Left lung (tissue), 10 donors: ENCODE results near the gene PAK5. TPM values are rescaled to one million over a fixed set of nuclear protein-coding genes. Genes with fewer than 3 reads are reported as not detected.

ENCODE experiments used
- ATAC-seq: fragments of 200-7000 bp; cut with Tn5 transposase; one replicate; pipeline ENCODE4 v1.9.1; 2020; ENCODE audit warnings: moderate library complexity
- DNase-seq, 4 donors: peaks; one replicate each; pipeline ENCODE4 v3.0.0-alpha.2; 2013 to 2020
- H3K27ac ChIP-seq, 2 donors: fragments of 200-600 bp; sonication (generic) in 1 of 2; one replicate each; pipeline versions ENCODE4 v1.5.0 to v1.8.0; 2020 to 2021
- H3K27me3 ChIP-seq, 2 donors: fragments of 200-600 bp; sonication (generic) in 1 of 2; one replicate each; pipeline versions ENCODE4 v1.5.0 to v1.8.0; 2020 to 2021
- H3K36me3 ChIP-seq, 2 donors: fragments of 200-600 bp; sonication (generic) in 1 of 2; one replicate each; pipeline versions ENCODE4 v1.5.0 to v1.8.0; 2020 to 2021
- H3K4me1 ChIP-seq, 2 donors: fragments of 200-600 bp; one replicate each; pipeline ENCODE4 v1.8.0; 2021
- H3K4me3 ChIP-seq, 2 donors: fragments of 200-600 bp; sonication (generic) in 1 of 2; one replicate each; pipeline versions ENCODE4 v1.5.0 to v1.8.0; 2020 to 2021; ENCODE audit warnings: mild to moderate bottlenecking in 1 of 2
- H3K9me3 ChIP-seq, 2 donors: fragments of 200-600 bp; sonication (generic) in 1 of 2; one replicate each; pipeline versions ENCODE4 v1.5.0 to v1.8.0; 2020 to 2021
- CTCF ChIP-seq, 2 donors: fragments of 200-600 bp; sonication (generic) in 1 of 2; IDR thresholded peaks; one replicate each; pipeline versions ENCODE4 v1.5.0 to v1.8.0; 2021; ENCODE audit warnings: antibody characterized with exemption in 2 of 2
- intact Hi-C, 2 donors: fragments of 100-400 bp; cut with DNase I; formaldehyde crosslinking; loops; one replicate each; pipeline versions ENCODE4 v1.11.2 to v1.14.2; 2022
- polyA plus RNA-seq, 6 donors: library from polyadenylated mRNA; unstranded; fragments of 120-200 nt; gene quantifications; one replicate each; pipeline ENCODE4 v1.2.1, GENCODE V29; 2013; ENCODE audit not compliant: insufficient read length in 6 of 6
- total RNA-seq, 2 donors: library from RNA; stranded (reverse); fragmentation: NEBNext Ultra II Directional; extraction: Animal tissue kit (Norgen Biotek cat#: 25700); gene quantifications; one replicate each; pipeline ENCODE4 v1.2.1, GENCODE V29; 2021
- donor health status: DM: no; HTN: yes; CAD: no.
- donor health status: DM: no; HTN: no; CAD: no.

PAK5 gene
- total and polyA plus RNA-seq, 8 donors: 0.15 to 0.46 (median 0.38) TPM; not detected in 1

DNA sequence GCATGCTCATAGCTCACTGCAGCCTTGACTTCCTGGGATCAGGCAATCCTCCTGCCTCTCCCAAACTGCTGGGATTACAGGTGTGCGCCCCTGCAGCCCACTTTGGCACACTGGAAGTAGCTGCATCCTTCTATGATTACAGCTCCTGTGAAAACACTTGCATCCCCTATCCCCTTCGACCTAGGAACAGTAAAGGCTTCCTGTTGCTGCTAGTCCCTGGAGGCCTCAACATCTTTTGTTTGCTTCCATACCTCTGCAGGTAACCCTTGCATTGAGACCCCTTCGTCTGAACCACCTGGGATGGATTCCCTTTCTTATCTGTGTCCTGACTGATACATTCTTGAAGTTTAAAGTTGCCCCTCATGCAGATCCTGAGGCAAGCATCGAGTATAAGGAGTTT, 152.4 kb downstream of the PAK5 start:
- ATAC-seq: no peak
- DNase-seq: no peak
- intact Hi-C loops: no loop called here
- Histone ChIP-seq H3K27ac (no peak overlapping the region), H3K9me3 (no peaks in the 10 kb centered on the region), H3K4me1 (no peaks in the 10 kb centered on the region), H3K36me3 (no peaks in the 10 kb centered on the region), H3K27me3 (no peaks in the 10 kb centered on the region), H3K4me3 (no peak overlapping the region)
- no peak for TF ChIP-seq CTCF (IDR thresholded peaks at IDR 0.05)

- intact Hi-C loops: no loop called here
- DNase-seq: no peak
- Histone ChIP-seq H3K4me1 (no peaks in the 10 kb centered on the region), H3K4me3 (no peak overlapping the region), H3K27me3 (no peaks in the 10 kb centered on the region), H3K9me3 (no peaks in the 10 kb centered on the region), H3K27ac (no peak overlapping the region), H3K36me3 (no peaks in the 10 kb centered on the region)
- no peak for TF ChIP-seq CTCF (IDR thresholded peaks at IDR 0.05)
- no peak for ATAC-seq
Observed at GRCh38 chr20:9686001-9686400, 152.9 kb downstream of the PAK5 start.

GRCh38 chr20:9685011-9685410, 153.9 kb downstream of the PAK5 start:
- Histone ChIP-seq H3K27me3 (no peaks in the 10 kb centered on the region), H3K36me3 (no peaks in the 10 kb centered on the region), H3K4me3 (no peak overlapping the region), H3K27ac (no peak overlapping the region), H3K9me3 (no peaks in the 10 kb centered on the region), H3K4me1 (no peaks in the 10 kb centered on the region)
- ATAC-seq: no peak
- no peak for TF ChIP-seq CTCF (IDR thresholded peaks at IDR 0.05)
- intact Hi-C loops: no loop called here
- DNase-seq: no peak

DNA sequence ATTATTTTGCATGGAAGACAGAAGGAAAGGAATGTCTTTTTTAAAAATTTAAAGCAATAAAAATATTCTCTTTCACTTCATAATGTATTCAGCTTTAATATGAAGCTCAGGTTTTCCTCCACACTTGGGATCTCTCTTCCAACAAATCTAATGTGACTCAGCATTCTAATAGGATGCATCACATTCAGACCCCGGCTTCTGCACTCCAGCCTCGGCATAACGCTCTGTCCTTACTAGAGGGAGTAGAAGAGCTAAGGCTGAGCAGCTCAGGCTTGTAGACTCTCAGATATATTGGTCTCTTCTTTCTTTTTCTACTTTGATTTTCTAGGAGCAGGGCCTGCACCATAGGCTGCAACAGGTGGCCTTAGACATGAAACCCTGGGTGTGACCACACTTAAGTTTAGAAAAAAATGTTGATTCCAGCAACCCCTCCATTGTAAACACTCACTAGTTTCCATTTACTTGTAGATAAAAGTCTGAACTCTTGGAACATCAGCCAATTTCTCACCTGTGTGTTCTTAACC, 161.7 kb downstream of the PAK5 start:
- intact Hi-C loops: no loop called here
- peaks cover 0 to 5% of the 10 kb centered on the region in 2 donors for H3K9me3 ChIP-seq
- H3K4me3 ChIP-seq: no peak overlapping the region
- no peak overlapping the region for H3K27ac ChIP-seq
- ATAC-seq: no peak
- H3K36me3 ChIP-seq: no peaks in the 10 kb centered on the region
- DNase-seq: no peak
- H3K4me1 ChIP-seq: no peaks in the 10 kb centered on the region
- TF ChIP-seq CTCF (IDR thresholded peaks at IDR 0.05): no peak
- no peaks in the 10 kb centered on the region for H3K27me3 ChIP-seq

- H3K9me3 ChIP-seq: peaks cover 0 to under 1% of the 10 kb centered on the region in 2 donors
- TF ChIP-seq CTCF (IDR thresholded peaks at IDR 0.05): no peak
- H3K27me3 ChIP-seq: no peaks in the 10 kb centered on the region
- H3K4me3 ChIP-seq: no peak overlapping the region
- intact Hi-C loops: no loop called here
- no peaks in the 10 kb centered on the region for H3K36me3 ChIP-seq
- H3K4me1 ChIP-seq: no peaks in the 10 kb centered on the region
- no peak for ATAC-seq
- DNase-seq: no peak
- H3K27ac ChIP-seq: no peak overlapping the region
Observed at GRCh38 chr20:9672981-9673380, 165.9 kb downstream of the PAK5 start.
